H1 (cell line): ENCODE measurements around the gene HOXD11. TPM values are rescaled to one million over a fixed set of nuclear protein-coding genes. Genes with fewer than 3 reads are reported as not detected.
A peak's percentile ranks its signal among the peaks of the same experiment; 100 is the strongest.

ENCODE experiments used
- CBX8 ChIP-seq: fragments of 300-800, 300-1000 bp; sonication (generic); IDR thresholded peaks from 2 replicates; pipeline ENCODE4 v1.7.1; 2016; ENCODE audit warnings: low read depth, low read length, borderline replicate concordance
- CHD1 ChIP-seq: IDR thresholded peaks from 2 replicates; pipeline ENCODE4 v1.6.1; 2012; ENCODE audit warnings: low read depth, low read length, improper control_type of control experiment
- CTBP2 ChIP-seq: IDR thresholded peaks from 2 replicates; pipeline ENCODE4 v1.7.0; 2011; ENCODE audit warnings: borderline replicate concordance, mild to moderate bottlenecking, moderate library complexity, mixed read lengths, low read length; ENCODE audit not compliant: insufficient read depth, insufficient read length
- EZH2 ChIP-seq: fragments of 200-600 bp; sonication (generic); IDR thresholded peaks from 2 replicates; pipeline ENCODE4 v1.7.1; 2012; ENCODE audit warnings: low read depth, mild to moderate bottlenecking, moderate library complexity, low read length, inconsistent platforms; ENCODE audit not compliant: severe bottlenecking
- JUN ChIP-seq: IDR thresholded peaks from 2 replicates; pipeline ENCODE4 v1.6.1; 2011; ENCODE audit warnings: low read depth, mild to moderate bottlenecking, improper control_type of control experiment, low read length
- KDM5A ChIP-seq: fragments of 200-600 bp; IDR thresholded peaks from 2 replicates; pipeline ENCODE4 v1.7.1; 2012; ENCODE audit warnings: mild to moderate bottlenecking, low read length, inconsistent platforms, mixed read lengths
- NRF1 ChIP-seq: IDR thresholded peaks from 2 replicates; pipeline ENCODE4 v1.6.1; 2011; ENCODE audit warnings: mild to moderate bottlenecking, low read depth, low read length, improper control_type of control experiment
- POU5F1 ChIP-seq: IDR thresholded peaks from 2 replicates; pipeline ENCODE4 v1.6.1; 2011; ENCODE audit warnings: low read depth, mild to moderate bottlenecking, low read length, moderate library complexity
- RBBP5 ChIP-seq: IDR thresholded peaks from 2 replicates; pipeline ENCODE4 v1.7.1; 2012; ENCODE audit warnings: low read depth, mild to moderate bottlenecking, inconsistent platforms, low read length, moderate library complexity, borderline replicate concordance
- RNF2 ChIP-seq: fragments of 200-900, 300-1000 bp; sonication (generic); IDR thresholded peaks from 2 replicates; pipeline ENCODE4 v1.7.1; 2016; ENCODE audit warnings: borderline replicate concordance, low read depth, mild to moderate bottlenecking, antibody characterized with exemption, low read length; ENCODE audit not compliant: poor library complexity, severe bottlenecking; ENCODE audit errors: missing control alignments
- SAP30 ChIP-seq: fragments of 300-600 bp; sonication (generic); IDR thresholded peaks from 2 replicates; pipeline ENCODE4 v1.7.1; 2012; ENCODE audit warnings: low read length, moderate library complexity, mild to moderate bottlenecking, inconsistent platforms; ENCODE audit not compliant: insufficient read depth, insufficient replicate concordance
- SIN3A ChIP-seq, 2 experiments: IDR thresholded peaks in 1 of 2; conservative IDR thresholded peaks in 1 of 2; 2 replicates each; pipeline ENCODE4 v1.6.1; 2011 to 2012; ENCODE audit warnings: low read length in 2 of 2, improper control_type of control experiment in 1 of 2, low read depth in 1 of 2, mild to moderate bottlenecking in 1 of 2
- SIRT6 ChIP-seq: IDR thresholded peaks from one replicate; pipeline ENCODE4 v1.7.1; 2012; ENCODE audit warnings: low read length, inconsistent platforms
- SP2 ChIP-seq: IDR thresholded peaks from 2 replicates; pipeline ENCODE4 v1.6.1; 2012; ENCODE audit warnings: mild to moderate bottlenecking, low read length, inconsistent platforms
- SP4 ChIP-seq: IDR thresholded peaks from 2 replicates; pipeline ENCODE4 v1.6.1; 2012; ENCODE audit warnings: low read length, inconsistent platforms
- SUZ12 ChIP-seq: fragments of 200-600 bp; sonication (generic); IDR thresholded peaks from 2 replicates; pipeline ENCODE4 v1.6.1; 2012; ENCODE audit warnings: mild to moderate bottlenecking, inconsistent platforms, low read length, moderate library complexity, mixed read lengths
- TEAD4 ChIP-seq: IDR thresholded peaks from 2 replicates; pipeline ENCODE4 v1.6.1; 2012; ENCODE audit warnings: low read depth, low read length, inconsistent platforms, mixed read lengths
- polyA plus RNA-seq, 7 experiments: library from polyadenylated mRNA; depleted of rRNA in 3 of 7; stranded (reverse) in 5 of 7; unstranded in 2 of 7; fragments of >200 nt in 5 of 7; fragments of 200-250 nt in 2 of 7; gene quantifications; 1 replicate in 5 of 7; 2 replicates in 1 of 7; 4 replicates in 1 of 7; pipeline versions ENCODE4 v1.2.1 to v1.2.3, GENCODE V29; 2011 to 2013; ENCODE audit warnings: missing spikeins in 2 of 7, mixed read lengths in 2 of 7
- total RNA-seq: library from RNA; stranded (reverse); fragmentation: NEBNext Ultra II Directional; extraction: Animal tissue kit (Norgen Biotek cat#: 25700); gene quantifications from 2 replicates; pipeline ENCODE4 v1.2.1, GENCODE V29; 2021

The HOXD11 gene
- total and polyA plus RNA-seq, 2 of the 8 experiments (the other 6 are each of a cell fraction or from before 2014, with no cell fraction given), result not detected

DNA sequence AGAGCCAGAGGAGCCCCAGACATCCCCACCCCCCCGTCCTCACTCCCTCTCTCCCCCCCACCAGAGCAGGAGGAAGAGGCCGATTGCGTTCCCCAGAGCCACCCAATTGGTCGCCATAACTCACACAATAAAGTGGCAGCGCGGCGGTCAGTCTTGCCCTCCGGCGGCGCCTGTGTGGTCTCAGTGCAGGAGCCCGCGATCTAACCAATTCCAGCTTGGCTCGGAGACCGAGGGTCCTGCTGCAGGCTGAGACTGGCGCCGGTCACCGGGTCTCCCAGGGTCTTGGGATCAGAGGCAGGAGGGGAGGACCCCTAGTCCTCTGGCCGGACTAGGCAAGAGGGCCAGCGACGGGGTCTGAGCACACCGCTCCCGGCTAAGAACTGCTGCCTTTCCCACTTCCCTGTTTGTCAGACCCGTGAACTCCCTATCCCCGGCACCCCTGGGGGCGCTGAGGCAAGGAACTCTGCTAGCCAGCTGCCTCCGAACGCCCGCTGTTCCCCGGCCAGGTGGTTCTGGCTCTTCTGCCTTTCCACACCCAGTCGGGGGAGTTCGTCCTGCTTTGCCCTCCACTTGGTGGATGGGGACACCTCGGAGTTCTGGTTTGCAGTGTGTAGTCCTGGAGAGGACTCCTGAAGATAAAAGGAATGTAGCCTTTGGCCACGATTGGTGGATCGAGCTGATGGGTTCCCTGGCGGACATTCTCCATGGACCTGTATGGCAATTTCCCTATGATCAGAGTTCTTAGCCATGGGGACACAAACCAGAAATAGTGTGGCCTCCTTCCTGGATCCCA, 8.5 kb upstream of the HOXD11 start (continued):
- TF ChIP-seq CTBP2, result peak; percentile 79
- TF ChIP-seq CHD1, result no peak
- no peak for TF ChIP-seq SAP30
- no peak for TF ChIP-seq NRF1
- no peak for TF ChIP-seq SIRT6
- TF ChIP-seq SUZ12, result no peak; the same call in 1 of the 2 replicates
- no peak for TF ChIP-seq KDM5A
- TF ChIP-seq POU5F1, result no peak
- peak; percentile 71 for TF ChIP-seq RNF2
- no peak for TF ChIP-seq SP4
- TF ChIP-seq CBX8, result no peak
- TF ChIP-seq JUN, result no peak
- no peak for TF ChIP-seq TEAD4
- no peak for TF ChIP-seq SIN3A (conservative IDR thresholded peaks at IDR 0.05 in 1 of 2, IDR thresholded peaks at IDR 0.05 in 1 of 2; ENCODE audit: low read depth in 1 of 2, low read length in 2 of 2)
- peak; percentile 0 for TF ChIP-seq EZH2
- TF ChIP-seq SP2, result no peak
- 0 out of 2 replicates have a peak, but pooled peaks have one; percentile 33 for TF ChIP-seq RBBP5
